ENCODE data around the gene RANBP9.

Gene RANBP9

DNA sequence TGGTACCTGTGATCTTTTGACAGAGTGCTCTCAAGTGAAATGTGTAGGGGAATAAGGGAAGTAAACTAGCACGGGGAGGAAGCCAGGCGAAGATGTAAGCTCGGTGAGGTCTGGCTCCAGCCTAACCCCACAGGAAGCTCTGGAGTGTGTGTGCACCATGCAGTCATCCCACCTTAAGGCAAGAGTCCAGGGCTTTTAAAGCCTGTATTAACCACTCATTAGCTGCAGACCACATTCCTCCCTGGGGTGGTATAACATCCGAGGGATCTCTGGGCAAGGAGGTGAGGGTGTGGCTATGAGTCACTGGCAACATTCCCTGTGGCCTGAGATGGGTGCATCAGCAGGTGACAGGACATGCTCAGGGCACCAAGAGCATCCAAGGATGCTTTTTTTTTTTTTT lies 12.5 kb upstream of the RANBP9 start:
- no peak overlapping the region for H3K27ac ChIP-seq
- TF ChIP-seq CTCF (IDR thresholded peaks at IDR 0.05), result no peak
- no peak for TF ChIP-seq ZFX (IDR thresholded peaks at IDR 0.05; ENCODE audit: borderline replicate concordance)

- TF ChIP-seq CTCF (IDR thresholded peaks at IDR 0.05) (no peak), ZFX (IDR thresholded peaks at IDR 0.05; ENCODE audit: borderline replicate concordance) (no peak)
- no peak overlapping the region for H3K27ac ChIP-seq
Measured at GRCh38 chr6:13722880-13723279, 11.2 kb upstream of the RANBP9 start.

DNA sequence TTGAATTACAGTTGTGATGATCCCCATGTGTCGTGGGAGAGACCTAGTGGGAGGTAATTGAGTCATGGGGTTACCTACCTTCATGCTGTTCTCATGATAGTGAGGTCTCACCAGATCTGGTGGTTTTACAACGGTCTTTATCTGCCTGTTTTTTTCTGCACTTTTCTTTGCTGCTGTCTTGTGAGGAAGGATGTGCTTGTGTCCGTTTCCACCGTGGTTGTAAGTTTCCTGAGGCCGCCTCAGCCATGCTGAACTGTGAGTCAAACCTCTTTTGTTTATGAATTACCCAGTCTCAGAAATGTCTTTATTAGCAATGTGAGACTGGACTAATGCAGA lies 6.5 kb upstream of the RANBP9 start:
- no peak for TF ChIP-seq ZFX (IDR thresholded peaks at IDR 0.05; ENCODE audit: borderline replicate concordance)
- no peak for TF ChIP-seq CTCF (IDR thresholded peaks at IDR 0.05)
- H3K27ac ChIP-seq, result no peak overlapping the region

DNA sequence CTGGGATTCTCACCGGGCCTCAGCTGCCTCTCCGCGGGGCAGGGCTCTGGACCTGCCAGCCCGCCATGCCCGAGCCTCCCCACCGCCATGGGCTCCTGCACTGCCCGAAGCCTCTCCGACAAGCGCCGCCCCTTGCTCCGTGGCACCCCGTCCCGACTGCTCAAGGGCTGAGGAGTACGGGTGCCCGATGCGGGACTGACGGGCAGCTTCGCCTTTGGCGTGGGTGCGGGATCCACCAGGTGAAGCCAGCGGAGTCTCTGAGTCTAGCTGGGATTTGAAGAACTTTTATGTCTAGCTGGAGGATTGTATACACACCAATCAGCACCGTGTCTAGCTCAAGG lies 5.3 kb upstream of the RANBP9 start:
- TF ChIP-seq ZFX (IDR thresholded peaks at IDR 0.05; ENCODE audit: borderline replicate concordance), result no peak
- H3K27ac ChIP-seq, result no peak overlapping the region

DNA sequence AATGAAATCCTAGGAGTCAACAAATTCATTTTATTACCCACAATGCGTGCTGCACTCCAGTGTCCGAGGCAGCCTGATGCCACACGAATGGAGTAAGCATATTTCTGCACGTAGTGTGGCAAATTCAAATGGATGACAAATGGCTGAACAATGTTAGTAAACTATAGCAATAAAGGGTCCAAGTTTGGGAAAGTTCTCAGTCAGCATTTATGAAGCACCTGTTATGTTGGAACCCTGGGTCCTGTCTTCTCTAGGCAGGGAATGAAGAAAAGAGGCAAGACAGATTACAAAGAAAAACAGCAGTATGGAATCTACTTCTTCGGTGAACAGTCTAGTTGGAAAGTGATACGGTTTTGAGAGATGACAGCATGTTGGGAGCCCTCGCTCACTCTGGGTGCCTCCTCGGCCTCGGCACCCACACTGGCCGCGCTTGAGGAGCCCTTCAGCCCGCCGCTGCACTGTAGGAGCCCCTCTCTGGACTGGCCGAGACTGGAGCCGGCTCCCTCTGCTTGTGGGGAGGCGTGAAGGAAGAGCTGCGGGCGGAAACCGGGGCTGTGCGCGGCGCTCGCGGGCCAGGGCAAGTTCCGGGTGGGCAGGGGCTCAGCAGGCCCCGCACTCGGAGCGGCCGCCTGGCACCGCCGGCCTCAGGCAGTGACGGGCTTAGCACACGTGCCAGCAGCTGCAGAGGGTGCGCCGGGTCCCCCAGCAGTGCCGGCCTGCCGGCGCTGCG lies 4.8 kb upstream of the RANBP9 start:
- no peak overlapping the region for H3K27ac ChIP-seq
- TF ChIP-seq CTCF (IDR thresholded peaks at IDR 0.05) (no peak), ZFX (IDR thresholded peaks at IDR 0.05; ENCODE audit: borderline replicate concordance) (no peak)

DNA sequence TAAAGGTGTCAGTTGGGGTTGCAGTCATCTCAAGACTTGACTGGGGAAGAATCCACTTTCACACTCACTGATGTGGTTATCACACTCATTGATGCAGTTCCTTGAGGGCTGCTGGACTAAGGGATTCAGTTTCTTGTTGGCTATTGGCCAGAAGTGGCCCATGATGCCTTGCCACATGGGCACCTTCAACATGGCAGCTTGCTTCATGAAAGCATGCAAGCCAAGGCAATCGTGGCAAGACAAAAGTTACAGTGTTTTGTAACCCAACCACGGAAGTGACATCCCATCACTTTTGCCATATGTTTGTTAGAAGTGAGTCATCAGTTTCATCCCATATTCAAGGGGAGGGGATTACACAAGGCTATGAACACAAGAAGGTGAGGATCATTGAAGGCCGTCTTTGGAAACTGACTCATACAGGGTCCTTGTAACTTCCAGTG lies 3.8 kb upstream of the RANBP9 start:
- no peak overlapping the region for H3K27ac ChIP-seq
- no peak for TF ChIP-seq ZFX (IDR thresholded peaks at IDR 0.05; ENCODE audit: borderline replicate concordance)
- TF ChIP-seq CTCF (IDR thresholded peaks at IDR 0.05), result no peak

GRCh38 chr6:13712599-13712898 lies 914 bp upstream of the RANBP9 start:
- no peak for TF ChIP-seq CTCF (IDR thresholded peaks at IDR 0.05)
- no peak for TF ChIP-seq ZFX (IDR thresholded peaks at IDR 0.05; ENCODE audit: borderline replicate concordance)
- H3K27ac ChIP-seq, result peak overlapping the region; percentile 92

DNA sequence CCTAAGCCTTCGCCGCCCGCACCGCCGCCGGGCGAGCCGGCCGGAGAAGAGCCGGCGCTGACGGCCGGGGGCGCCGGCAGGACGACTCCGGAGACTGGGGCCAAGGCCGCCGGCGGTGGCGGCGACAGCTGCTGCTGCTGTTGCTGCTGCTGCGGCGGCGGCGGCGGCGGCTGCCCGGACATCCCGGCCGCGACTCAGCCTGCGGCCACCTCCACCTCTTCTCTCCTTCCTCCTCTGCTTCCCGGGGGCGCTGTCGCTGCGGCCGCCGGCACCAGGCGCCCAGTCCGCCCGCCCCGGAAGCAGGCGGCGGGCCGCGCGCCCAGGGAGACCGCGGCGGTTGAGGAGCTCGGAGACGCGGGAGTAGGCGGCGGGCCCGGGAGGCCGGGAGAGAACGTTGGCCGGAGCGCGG lies 307 bp downstream of the RANBP9 start:
- peak overlapping the region; percentile 92 for H3K27ac ChIP-seq
- TF ChIP-seq CTCF (IDR thresholded peaks at IDR 0.05) (peak; percentile 43), ZFX (IDR thresholded peaks at IDR 0.05; ENCODE audit: borderline replicate concordance) (no peak)

Measured in 22Rv1 (cell line).